Measurements from ENCODE around the gene PPP1R12C.

The PPP1R12C gene

GRCh38 chr19:55047951-55048350 lies 69.5 kb downstream of the PPP1R12C start:
- DNase-seq (ENCODE audit: extremely low read depth in 1 of 2, low read depth in 1 of 2): no peak

DNA sequence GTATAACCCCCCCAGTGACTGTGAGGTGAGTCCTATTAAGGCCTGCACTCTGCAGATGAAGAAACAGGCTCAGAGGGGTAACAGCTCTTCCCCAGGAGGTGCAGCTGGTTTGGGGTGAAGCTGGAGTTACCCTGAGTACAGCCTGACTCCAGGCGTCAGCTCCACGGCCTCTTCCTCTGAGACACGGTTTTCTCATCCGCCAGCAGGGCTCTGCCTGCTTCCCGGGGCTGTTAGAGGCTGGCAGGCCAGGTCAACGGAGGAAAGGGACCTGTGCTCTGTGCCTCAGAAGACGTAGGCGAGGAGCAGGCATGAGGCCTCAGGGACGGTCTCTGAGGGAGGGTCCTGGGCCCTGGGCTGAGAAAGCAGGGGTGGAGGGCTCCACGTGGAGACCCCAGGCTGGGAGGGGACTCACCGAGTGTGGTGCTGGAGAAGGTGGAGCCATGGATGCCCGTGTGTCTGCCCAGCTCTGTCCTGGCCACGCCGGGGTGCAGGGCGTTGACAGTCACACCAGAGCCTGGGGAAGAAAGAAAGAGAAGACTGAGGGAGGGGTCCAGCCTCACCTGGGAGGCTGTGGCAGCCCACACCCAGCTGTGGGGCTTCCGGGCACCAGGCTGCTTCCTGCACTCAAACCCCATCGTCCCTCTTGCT lies 70.3 kb downstream of the PPP1R12C start:
- DNase-seq (ENCODE audit: extremely low read depth in 1 of 2, low read depth in 1 of 2): no peak

- no peak for DNase-seq (ENCODE audit: extremely low read depth in 1 of 2, low read depth in 1 of 2)
These were observed 72.4 kb downstream of the PPP1R12C start for GRCh38 chr19:55044771-55045716.

DNA sequence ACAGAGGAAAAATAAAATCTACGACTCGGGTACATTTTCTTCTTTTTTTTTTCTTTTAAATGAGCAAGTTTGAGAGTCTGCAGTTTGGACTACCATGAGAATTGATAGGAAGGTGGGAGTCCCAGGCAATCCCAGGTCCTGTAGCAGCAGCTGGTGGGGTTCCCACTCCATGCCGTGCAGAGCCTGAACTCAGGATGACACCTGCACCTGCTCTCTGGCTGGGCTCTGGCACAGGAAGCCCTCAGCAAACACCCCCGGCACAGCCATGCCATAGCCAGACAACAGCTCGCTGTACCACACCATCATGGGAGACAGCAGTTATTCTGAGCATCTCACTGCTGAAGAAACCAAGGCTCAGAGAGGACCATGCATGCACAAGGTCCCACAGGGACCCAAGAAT lies 73.2 kb downstream of the PPP1R12C start:
- DNase-seq (ENCODE audit: extremely low read depth in 1 of 2, low read depth in 1 of 2): no peak

DNA sequence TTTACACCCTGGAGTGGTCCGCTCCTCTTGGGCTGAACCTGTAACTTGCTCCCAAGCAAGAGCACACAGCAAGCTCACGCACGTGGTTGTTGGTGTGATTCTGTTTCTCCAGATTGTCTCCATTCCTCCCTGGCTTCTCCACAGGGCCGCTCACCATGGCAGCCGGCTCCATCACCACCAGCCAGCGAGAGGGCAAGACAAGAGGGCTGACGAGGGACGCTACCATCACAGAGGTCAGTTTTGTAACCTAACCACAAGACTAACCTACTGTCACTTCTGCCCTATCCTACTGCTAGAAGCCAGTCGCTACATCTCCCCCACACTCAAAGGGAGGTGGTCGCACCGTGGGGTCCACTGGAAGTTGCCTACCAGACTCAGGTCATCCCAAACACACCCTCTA lies 74.7 kb downstream of the PPP1R12C start:
- no peak for DNase-seq (ENCODE audit: extremely low read depth in 1 of 2, low read depth in 1 of 2)

- no peak for DNase-seq (ENCODE audit: extremely low read depth in 1 of 2, low read depth in 1 of 2)
These were observed 75.1 kb downstream of the PPP1R12C start for GRCh38 chr19:55042344-55042678.

- peak; percentile 30 to 42 for DNase-seq (ENCODE audit: extremely low read depth in 1 of 2, low read depth in 1 of 2)
These were observed 75.7 kb downstream of the PPP1R12C start for GRCh38 chr19:55041627-55042343.

DNA sequence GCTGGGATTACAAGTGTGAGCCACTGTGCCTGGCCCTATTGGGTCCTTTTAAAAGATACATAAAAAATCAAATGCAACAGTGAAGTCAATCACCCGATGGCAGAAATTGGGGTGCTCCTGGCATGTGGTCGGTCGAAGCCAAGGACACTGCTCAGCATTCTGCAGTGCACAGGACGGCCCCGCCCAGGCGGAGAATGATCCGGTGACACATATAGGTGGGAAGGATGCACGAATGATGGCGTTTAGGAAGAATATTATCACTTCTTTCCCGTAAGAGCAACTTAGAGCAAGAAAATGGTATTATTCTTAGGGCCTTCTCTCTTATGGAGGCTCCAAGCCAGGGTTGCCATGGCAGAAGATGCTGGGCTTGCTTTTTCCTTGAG lies 76.2 kb downstream of the PPP1R12C start:
- DNase-seq (ENCODE audit: extremely low read depth in 1 of 2, low read depth in 1 of 2): no peak

All from stimulated activated CD8-positive, alpha-beta memory T cell treated with anti-CD3 and anti-CD28 coated beads, Interleukin-7, amount 100 ng/mL, for 48 hours (primary cell).